Activated naive CD4-positive, alpha-beta T cell (primary cell): ENCODE results near the gene ISCA1.
A peak's percentile ranks its signal among the peaks of the same experiment; 100 is the strongest.
"Not testable (repeated sequence)": the region's sequence is repeated elsewhere in the genome, so short reads cannot be mapped to it uniquely, and the experiment has no call there.

Experiments used
- DNase-seq, 4 experiments: peaks; one replicate each; lab custom pipeline; 2025; lab: John Stamatoyannopoulos, UW

The ISCA1 gene

GRCh38 chr9:86282077-86282978, at the start of gene ISCA1:
Gene ISCA1 (minus strand): TSS chr9:86282538. CDS start chr9:86282458, 80 bp downstream.
- peak; percentile 90 to 98 (median 96) for DNase-seq

DNA sequence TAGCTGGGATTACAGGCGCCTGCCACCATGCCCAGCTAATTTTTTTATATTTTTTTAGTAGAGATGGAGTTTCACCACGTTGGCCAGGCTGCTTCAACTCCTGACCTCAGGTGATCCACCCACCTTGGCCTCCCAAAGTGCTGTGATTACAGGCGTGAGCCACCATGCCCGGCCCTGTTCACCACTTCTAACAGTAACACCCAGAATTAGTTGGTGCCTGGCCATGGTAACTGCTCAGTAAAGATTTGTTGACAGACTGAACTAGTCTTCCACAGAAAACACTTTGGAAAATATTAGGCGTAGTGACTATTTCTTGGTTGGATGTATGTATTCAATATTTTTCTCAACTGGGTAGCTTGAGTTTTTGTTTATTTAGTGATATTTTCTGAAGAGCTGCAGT, 47.8 kb upstream of the ISCA1 start:
- no peak for DNase-seq

GRCh38 chr9:86329649-86330048, 47.3 kb upstream of the ISCA1 start:
- no peak for DNase-seq

DNA sequence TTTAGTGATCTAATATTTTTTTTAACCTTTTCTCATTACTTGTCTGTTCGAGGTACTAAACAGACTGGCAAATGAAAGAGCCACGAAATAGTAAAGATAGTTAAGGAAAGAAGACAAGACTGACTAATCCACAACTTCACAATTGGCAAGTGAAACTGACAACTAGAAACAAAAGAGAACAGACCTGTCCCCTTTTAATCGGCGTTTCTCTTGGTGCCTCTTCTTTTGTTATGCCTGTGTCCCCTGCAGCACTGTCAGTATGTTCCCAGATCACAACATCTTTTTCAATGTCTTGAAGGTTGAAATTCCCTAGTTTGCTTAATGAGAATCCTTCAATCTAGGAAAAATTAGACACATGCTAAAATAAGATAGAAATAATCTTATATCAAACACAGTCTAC, 45.8 kb upstream of the ISCA1 start:
- no peak for DNase-seq

DNA sequence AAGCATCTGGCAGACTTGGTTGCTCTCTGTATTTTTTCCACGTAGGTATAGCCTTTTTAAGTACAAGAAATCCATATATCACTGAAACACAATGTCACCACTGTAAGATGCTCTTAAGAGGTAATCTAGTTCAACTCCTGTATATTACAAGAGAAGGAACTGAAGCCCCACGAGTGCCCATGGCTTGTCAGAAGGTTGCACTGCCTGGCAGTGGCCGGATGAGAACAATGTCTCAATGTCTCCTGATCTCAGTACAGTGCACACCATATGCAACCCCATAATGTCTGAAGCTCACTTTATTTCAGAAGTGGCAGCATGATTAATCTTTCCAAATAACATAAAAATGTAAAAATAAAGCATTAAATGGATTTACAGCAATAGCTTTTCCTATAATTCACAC, 44.2 kb upstream of the ISCA1 start:
- DNase-seq: no peak

DNA sequence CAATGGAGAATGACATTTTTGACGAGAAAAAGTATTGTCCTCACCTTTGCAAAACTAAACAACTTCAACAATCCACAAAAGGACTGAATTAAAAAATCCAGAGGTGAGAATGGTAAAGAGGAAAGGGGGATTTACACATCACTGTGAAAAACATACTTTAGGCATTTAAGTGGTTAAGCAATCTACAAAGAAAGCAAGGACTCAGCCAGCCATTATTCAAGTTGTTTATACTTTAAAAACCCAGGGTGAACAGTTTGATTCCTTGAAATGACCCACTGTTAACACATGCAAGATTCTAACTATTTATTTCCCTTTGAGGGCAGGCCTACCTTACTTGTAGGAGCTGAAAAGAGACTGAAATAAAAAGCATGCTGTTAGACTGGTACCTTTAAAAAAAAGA, 42.6 kb upstream of the ISCA1 start:
- DNase-seq: no peak

- DNase-seq: no peak
Observed at GRCh38 chr9:86324308-86324707, 42.0 kb upstream of the ISCA1 start.

GRCh38 chr9:86322973-86323644, 40.8 kb upstream of the ISCA1 start:
- no peak for DNase-seq

GRCh38 chr9:86321373-86321772, 39.0 kb upstream of the ISCA1 start:
- DNase-seq: no peak

DNA sequence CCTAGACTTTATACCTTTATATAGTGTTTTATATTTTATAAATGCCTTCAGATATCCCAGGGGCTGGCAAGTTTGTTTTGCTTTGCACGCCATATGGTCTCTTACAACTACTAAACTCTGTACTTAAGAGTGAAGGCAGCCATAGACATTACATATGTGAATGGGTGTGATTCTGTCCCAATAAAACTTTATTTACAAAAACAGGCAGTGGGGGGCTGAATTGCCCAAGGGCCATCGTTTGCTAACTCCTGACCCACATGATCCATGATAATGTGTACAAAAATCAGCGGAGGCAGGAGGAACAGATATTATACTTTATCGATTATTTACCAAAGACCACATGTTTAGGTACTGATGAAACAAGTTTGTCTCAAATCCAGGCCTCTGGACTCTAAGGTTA, 35.8 kb upstream of the ISCA1 start:
- DNase-seq: no peak

GRCh38 chr9:86315078-86315477, 32.7 kb upstream of the ISCA1 start:
- DNase-seq: no peak

GRCh38 chr9:86312959-86313358, 30.6 kb upstream of the ISCA1 start:
- not testable (repeated sequence) for DNase-seq

DNA sequence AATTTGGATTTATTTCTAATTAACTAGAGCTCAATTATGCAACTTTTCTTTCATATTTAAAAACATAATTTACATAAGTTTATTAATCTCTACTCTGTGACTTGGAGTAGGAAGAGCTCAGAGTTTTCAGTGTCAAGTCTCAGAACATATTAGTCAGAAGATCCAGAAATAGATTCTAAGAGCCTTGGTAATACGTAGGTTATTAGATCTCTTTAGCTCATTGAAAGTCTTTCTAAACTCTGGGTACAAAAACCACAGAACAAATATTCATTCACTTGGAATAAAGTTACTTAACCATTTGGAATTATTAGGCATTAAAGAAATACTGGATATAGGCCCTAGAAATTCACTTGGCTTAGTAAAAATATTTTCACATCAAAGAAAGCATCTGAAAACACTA, 26.3 kb upstream of the ISCA1 start:
- DNase-seq: no peak

GRCh38 chr9:86304236-86304730, 21.9 kb upstream of the ISCA1 start:
- no peak for DNase-seq

DNA sequence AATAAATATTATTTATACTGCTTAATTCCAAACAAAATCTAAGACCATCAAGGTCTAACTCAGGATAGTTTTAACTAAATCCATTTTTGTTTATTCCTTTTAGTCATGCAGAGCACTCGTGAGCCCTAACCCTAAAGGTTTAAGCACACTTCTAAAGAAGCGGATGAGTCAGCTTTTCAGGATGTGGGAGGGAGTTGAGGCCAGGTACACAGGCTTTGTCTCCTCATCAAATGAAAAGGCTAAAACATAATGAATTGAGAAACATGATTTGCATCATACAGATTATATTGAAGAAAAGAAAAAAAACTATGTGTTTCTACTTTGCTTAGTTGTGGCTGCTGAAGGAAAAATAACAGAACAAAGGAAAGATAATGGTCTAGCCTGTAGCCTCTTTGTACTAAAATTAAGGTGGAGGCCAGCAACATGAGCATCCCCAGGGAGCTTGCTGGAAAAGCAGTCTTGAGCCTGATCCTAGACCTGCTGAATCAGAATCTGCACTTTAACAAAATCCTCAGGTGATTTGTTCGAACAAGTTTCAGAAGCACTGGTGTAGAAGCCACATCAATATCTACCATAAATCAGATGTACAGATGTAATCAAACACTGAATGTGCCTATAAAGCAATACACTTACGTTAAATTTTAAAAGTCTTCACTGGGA, 21.1 kb upstream of the ISCA1 start:
- DNase-seq: no peak

GRCh38 chr9:86301686-86302085, 19.3 kb upstream of the ISCA1 start:
- DNase-seq: no peak

DNA sequence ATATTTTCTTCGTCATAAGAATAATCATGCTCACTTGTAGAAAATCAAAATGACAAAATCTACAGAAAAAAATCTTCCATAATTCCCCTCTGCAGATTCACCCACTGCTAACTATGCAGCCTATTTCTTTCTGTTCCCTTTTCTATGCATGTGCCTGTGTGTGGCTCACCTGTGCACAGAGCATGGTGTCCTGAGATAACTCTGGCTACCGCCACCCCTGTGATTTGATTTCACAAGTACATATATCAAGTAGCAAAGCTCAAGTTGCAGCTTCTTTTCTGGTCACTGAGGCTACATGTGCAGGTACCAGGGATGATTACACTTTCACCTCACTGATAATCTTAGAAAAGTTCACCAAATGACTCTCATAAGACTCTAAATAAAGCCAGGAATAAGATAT, 18.4 kb upstream of the ISCA1 start:
- no peak for DNase-seq

GRCh38 chr9:86298873-86299272, 16.5 kb upstream of the ISCA1 start:
- DNase-seq: no peak

DNA sequence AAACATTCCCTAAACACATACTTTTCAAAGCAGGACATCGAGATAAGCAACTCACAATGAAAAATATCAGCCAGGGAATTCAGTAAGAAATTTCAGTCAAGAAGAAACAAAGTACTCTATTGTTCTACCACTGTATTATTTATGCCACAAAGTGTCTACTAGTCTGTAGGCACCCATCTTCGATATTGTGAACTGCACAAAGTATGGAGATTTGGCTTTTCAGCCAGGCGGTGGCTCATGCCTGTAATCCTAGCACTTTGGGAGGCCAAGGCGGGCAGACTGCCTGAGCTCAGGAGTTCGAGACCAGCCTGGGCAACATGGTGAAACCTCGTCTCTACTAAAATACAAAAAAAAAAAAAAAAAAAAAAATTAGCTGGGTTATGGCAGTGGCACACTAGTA, 8.0 kb upstream of the ISCA1 start:
- not testable (repeated sequence) for DNase-seq

DNA sequence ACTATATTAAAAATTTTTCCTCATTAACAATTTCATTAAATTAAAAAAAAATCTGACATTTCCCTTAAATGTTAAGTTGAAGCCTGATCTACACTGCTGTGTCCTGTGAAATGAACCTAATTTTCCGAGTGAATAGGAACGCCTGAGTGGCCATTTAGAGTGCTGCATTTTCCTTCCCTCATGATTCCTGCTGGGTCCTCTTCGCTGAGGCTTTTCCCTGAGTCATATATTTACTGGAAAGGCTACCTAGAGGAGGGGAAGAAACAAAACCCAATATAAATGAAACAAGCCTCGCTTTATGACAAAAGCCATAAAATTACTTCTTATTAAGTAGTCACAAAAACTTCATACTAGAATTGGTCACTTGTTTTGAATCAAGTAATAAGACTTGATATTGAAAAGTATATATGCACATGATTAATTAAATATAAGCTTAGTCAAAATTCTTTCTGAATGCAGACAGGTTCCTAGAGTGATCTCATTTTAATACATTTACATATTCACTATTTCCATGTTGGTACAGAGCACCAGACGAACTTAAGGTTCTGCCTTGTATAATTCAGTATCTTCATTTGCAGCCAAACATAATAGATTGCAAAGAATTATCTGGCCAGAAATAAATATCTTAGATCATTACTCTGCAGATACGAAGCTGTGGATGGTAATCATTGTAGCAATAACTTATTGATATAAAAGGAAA, 6.3 kb upstream of the ISCA1 start:
- DNase-seq: no peak

DNA sequence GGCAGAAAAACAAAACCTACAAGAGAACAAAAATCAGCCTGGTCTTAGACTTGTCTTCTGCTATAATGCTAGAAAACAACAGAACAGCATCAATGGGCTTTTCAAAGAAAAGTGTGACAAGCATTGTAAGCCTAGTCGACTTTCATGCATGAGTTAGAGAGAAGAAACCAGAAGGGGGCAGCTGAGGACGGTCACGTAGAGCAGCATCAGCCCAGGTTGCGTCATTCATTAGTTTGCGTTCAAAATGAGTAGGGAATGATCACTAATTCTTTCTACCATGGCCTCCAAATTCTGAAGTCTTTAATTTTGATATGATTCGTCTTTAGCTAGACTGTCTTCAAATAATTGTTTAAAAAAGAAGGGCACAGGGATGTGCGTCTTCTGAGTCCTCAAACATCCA, 4.7 kb upstream of the ISCA1 start:
- DNase-seq: no peak

DNA sequence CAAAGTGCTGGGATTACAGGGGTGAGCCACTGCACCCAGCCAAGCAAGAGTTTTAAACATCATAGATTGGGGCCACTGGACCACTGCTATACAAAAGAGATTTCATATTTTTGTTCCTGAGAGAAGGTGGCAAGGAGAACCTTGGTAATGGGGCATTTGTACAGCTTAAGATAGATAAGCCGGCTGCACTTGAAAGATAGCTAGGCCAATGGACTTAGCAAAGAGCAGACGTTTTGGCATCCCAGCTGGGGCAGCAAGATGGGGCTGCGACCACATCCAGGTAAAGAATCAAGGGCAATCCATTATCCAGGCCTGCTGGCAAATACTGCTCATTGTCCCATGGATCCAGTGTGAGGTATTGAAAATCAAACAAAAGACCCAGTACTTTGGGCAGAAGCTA, 3.9 kb upstream of the ISCA1 start:
- no peak for DNase-seq
